Stimulated activated naive CD8-positive, alpha-beta T cell treated with anti-CD3 and anti-CD28 coated beads, Interleukin-15, Interleukin-2, amounts not matched to agents 100 ng/mL and 50 ng/mL, for 24 hours (primary cell): ENCODE data around the gene FRRS1L.

ENCODE experiments used
- H3K27ac Mint-ChIP-seq: one replicate; pipeline ENCODE4 v1.8.0; 2021; ENCODE audit warnings: mild to moderate bottlenecking, mixed read lengths
- H3K27me3 Mint-ChIP-seq: one replicate; pipeline ENCODE4 v1.8.0; 2021; ENCODE audit warnings: mixed read lengths
- H3K36me3 Mint-ChIP-seq: one replicate; pipeline ENCODE4 v1.8.0; 2021; ENCODE audit warnings: low read depth, mixed read lengths
- H3K4me1 Mint-ChIP-seq: one replicate; pipeline ENCODE4 v1.8.0; 2021; ENCODE audit warnings: low read depth, mixed read lengths
- H3K4me3 Mint-ChIP-seq: one replicate; pipeline ENCODE4 v1.8.0; 2021; ENCODE audit warnings: mild to moderate bottlenecking, mixed read lengths
- H3K9me3 Mint-ChIP-seq: one replicate; pipeline ENCODE4 v1.8.0; 2021; ENCODE audit warnings: mixed read lengths

Gene FRRS1L

DNA sequence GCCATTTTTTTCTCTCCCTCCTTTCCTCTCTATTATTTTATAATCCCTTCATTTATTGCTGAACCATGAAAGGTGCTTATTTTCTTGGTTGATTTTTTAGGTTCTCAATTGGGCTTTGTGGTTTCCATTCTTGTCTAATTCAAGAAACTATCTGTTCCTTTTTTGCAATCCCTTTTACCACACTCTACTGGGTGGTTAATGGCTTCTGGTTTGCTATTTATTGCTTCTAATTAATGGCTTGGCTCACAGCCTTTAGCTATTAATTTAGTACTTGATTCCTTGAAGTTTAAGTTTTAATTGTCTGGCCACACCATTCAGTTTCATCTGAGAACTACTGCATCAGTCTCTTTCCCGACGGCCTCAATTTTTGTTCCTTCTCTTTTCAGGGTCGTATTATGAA, 5.6 kb downstream of the FRRS1L start:
- peaks cover 41% of the 10 kb centered on the region for H3K27me3 Mint-ChIP-seq
- H3K27ac Mint-ChIP-seq: no peak overlapping the region
- H3K9me3 Mint-ChIP-seq: no peaks in the 10 kb centered on the region
- H3K4me1 Mint-ChIP-seq: no peaks in the 10 kb centered on the region
- H3K36me3 Mint-ChIP-seq: no peaks in the 10 kb centered on the region
- no peak overlapping the region for H3K4me3 Mint-ChIP-seq

DNA sequence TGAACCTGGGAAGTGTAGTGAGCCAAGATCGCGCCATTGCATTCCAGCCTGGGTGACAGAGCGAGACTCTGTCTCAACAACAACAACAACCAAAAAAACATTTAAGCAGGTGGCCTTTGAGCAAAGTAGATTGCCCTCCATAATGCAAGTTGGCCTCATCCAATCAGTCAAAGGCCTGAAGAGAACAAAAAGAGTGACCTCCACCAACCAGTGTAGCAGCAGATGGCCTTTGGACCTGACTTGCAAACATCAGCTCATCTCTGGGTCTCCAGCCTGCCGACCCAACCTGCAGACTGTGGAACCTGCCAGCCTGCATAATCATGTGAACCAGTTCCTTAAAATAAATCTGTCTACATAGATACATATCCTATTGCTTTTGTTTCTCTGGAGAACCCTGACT, 7.5 kb downstream of the FRRS1L start:
- H3K4me3 Mint-ChIP-seq: no peak overlapping the region
- H3K9me3 Mint-ChIP-seq: peaks cover 5% of the 10 kb centered on the region
- H3K27ac Mint-ChIP-seq: no peak overlapping the region
- peaks cover 25% of the 10 kb centered on the region for H3K27me3 Mint-ChIP-seq
- no peaks in the 10 kb centered on the region for H3K36me3 Mint-ChIP-seq
- H3K4me1 Mint-ChIP-seq: no peaks in the 10 kb centered on the region

DNA sequence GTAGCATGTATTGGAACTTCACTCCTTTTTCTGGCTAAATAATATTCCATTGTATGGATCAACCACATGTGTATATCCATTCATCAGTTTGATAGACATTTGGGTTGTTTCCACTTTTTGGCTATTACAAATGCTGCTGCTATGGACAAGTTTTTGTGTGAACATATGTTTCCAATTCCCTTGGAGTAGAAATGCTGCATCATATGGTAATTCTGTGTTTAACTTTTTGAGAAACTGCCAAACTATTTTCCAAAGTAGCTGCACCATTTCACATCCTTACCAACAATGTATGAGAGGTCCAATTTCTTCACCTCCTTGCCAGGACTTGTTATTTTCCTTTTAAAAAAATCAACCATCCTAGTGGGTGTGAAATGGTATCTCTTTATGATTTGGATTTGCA, 8.4 kb downstream of the FRRS1L start:
- Mint-ChIP-seq H3K36me3 (peaks cover 2% of the 10 kb centered on the region), H3K27me3 (peaks cover 25% of the 10 kb centered on the region), H3K4me1 (no peaks in the 10 kb centered on the region), H3K9me3 (peaks cover 15% of the 10 kb centered on the region), H3K4me3 (no peak overlapping the region), H3K27ac (no peak overlapping the region)

DNA sequence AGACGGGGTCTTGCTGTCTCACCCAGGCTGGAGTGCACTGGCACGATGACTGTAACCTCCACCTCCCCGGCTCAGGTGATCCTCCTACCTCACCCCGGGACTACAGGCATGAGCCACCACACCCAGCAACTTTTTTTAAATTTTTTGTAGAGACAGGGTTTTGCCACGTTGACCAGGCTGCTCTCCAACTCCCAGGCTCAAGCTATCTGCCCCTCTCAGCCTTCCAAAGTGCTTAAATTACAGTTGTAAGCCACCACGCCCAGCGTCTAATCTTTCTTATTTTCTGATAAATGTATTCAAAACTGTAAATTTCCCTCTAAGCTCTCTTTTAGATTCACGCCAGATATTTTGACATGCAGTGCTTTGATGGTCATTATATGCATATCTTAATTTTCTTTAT, 10.3 kb downstream of the FRRS1L start:
- peaks cover 21% of the 10 kb centered on the region for H3K27me3 Mint-ChIP-seq
- peaks cover 23% of the 10 kb centered on the region for H3K9me3 Mint-ChIP-seq
- no peak overlapping the region for H3K27ac Mint-ChIP-seq
- peaks cover 6% of the 10 kb centered on the region for H3K36me3 Mint-ChIP-seq
- no peaks in the 10 kb centered on the region for H3K4me1 Mint-ChIP-seq
- no peak overlapping the region for H3K4me3 Mint-ChIP-seq

DNA sequence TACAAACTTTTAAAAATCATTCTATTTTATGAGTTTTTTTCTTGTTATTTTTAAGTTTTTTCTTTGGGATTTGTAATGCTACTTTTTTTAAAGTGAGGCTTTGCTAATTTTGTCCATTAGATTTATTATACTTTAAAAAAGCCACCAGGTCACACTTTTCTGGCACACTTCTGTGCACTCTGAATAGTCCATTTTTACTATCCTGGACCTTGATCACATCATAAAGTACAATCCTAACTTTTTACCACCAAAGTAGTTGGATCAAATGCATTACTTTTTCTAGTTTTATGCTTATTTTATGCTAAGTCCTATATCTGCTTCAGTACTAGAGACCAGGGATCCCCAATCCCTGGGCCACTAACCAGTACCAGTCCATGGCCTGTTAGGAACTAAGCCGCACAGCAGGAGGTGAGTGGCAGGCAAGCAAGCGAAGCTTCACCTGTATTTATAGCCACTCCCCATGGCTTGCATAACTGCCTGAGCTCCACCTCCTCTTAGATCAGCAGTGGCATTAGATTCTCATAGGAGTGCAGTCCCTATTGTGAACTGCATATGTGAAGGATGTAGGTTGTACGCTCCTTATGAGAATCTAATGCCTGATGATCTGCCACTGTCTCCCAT, 16.0 kb downstream of the FRRS1L start:
- H3K36me3 Mint-ChIP-seq: peaks cover 6% of the 10 kb centered on the region
- H3K27me3 Mint-ChIP-seq: peaks cover 15% of the 10 kb centered on the region

DNA sequence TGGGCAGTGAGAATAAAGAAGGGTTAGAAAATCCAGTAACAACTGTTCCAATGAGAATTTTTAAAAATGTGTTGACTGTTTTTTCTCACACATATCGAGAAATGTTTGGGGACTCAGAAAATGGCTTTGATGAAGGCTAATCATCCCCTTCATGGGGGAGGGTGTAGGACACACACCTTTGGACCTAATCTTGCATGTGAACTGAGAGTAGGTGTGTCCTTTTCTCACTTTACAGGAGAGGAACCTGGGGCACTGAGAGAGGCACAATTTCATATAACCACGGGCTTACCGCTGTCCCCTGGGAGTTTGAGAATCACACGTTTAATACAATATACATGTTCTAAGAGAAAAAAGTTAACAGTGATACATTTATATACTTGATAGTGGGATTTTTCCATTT, 17.3 kb downstream of the FRRS1L start:
- no peaks in the 10 kb centered on the region for H3K4me1 Mint-ChIP-seq
- peaks cover 6% of the 10 kb centered on the region for H3K36me3 Mint-ChIP-seq
- peaks cover 19% of the 10 kb centered on the region for H3K9me3 Mint-ChIP-seq
- no peak overlapping the region for H3K27ac Mint-ChIP-seq
- H3K27me3 Mint-ChIP-seq: peaks cover 17% of the 10 kb centered on the region
- no peak overlapping the region for H3K4me3 Mint-ChIP-seq

More for the DNA sequence above, 16.0 kb downstream of the FRRS1L start:
- Mint-ChIP-seq H3K9me3 (peaks cover 23% of the 10 kb centered on the region), H3K4me1 (no peaks in the 10 kb centered on the region), H3K4me3 (no peak overlapping the region), H3K27ac (no peak overlapping the region)

DNA sequence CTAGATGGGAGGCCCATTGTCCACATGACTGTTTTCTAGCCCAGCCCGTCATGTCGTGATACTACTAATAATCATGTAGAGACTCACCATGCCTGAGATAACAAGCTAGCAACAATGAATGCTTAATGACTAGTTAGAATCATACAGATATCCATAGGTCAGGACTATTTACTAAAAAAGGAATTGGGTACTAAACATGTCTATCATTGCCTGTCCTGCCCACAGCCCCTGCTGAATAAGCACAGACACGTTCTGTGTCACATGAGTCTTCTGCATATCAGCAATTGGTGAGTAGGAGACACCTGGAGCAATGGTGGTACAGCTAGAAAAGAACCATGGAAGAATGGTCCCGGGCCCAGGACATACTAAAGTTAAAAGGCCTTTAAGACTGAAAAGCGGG, 18.0 kb downstream of the FRRS1L start:
- no peak overlapping the region for H3K27ac Mint-ChIP-seq
- H3K4me3 Mint-ChIP-seq: no peak overlapping the region
- peaks cover 13% of the 10 kb centered on the region for H3K9me3 Mint-ChIP-seq
- peaks cover 2% of the 10 kb centered on the region for H3K4me1 Mint-ChIP-seq
- H3K27me3 Mint-ChIP-seq: peaks cover 11% of the 10 kb centered on the region
- H3K36me3 Mint-ChIP-seq: peaks cover 6% of the 10 kb centered on the region

DNA sequence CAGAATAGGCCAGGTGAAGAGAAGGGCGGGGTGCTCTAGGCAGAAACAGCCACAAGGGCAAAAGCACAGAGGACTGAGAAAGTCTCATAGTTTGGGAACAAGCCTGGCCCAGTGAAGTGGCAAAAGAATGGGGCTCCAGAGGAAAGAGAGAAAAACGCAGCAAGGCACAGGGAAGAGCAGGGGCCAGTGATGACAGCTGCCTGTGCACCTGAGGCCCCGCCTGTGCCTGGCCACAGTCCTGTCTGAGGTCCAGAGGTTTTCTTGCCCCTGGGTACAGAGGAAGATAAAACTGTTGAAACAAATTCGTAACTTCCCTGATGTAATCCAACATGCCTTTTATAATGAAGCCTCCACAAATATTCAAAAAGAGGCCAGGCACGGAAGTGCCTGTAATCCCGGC, 22.0 kb downstream of the FRRS1L start:
- H3K27ac Mint-ChIP-seq: no peak overlapping the region
- H3K36me3 Mint-ChIP-seq: no peaks in the 10 kb centered on the region

DNA sequence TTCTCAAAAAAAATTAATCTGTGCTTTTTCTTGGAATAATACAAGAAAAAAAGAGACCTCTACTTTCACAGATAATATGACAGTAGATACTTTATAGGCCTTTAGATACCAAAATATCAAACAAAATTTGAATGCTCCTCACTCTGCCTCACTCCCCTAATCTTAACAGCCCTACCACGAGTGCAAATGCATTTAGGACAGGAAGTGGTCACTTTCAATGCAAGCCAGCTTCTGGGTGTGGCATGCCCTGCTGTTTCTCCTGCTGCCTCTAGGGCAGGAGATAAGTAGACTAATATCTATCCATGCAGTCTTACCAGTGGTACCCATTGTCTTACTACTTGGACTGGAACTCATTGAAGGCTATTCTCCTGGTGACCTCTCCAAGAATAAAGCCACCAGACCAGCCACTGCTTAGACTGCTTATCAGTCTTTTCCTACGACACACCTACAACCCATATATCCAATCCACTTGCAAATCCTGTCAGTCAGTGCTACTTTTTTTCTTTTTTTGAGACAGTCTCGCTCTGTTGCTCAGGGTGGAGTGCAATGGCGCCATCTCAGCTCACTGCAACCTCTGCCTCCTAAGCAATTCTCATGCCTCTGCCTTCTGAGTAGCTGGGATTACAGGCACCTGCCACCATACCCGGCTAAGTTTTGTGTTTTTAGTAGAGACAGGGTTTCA, 23.0 kb downstream of the FRRS1L start:
- Mint-ChIP-seq H3K27me3 (peaks cover 7% of the 10 kb centered on the region), H3K4me3 (no peak overlapping the region), H3K27ac (no peak overlapping the region), H3K9me3 (no peaks in the 10 kb centered on the region), H3K4me1 (peaks cover 6% of the 10 kb centered on the region), H3K36me3 (no peaks in the 10 kb centered on the region)

More for the DNA sequence above, 22.0 kb downstream of the FRRS1L start:
- Mint-ChIP-seq H3K9me3 (no peaks in the 10 kb centered on the region), H3K27me3 (peaks cover 7% of the 10 kb centered on the region), H3K4me3 (no peak overlapping the region), H3K4me1 (peaks cover 6% of the 10 kb centered on the region)

DNA sequence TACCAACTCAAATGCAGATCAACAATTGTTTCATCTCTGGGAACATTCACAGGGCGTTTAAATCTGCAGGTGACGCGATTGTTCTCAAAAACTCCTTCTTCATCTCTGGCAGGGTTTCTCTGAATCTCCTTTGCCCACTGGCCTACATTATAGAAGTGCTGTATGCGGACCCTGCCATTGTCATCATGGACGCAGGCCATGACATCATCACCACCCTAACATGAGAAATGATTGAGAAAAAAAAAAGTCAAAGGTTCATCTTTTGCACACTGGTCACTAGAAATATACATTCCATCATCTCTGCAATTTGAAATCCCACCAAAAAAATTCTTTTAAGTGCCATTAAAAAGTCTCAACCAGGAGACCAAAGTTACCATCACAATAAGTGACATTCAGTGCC, 25.7 kb downstream of the FRRS1L start:
- Mint-ChIP-seq H3K27me3 (peaks cover 6% of the 10 kb centered on the region), H3K27ac (no peak overlapping the region), H3K4me1 (peaks cover 6% of the 10 kb centered on the region), H3K4me3 (no peak overlapping the region), H3K36me3 (no peaks in the 10 kb centered on the region), H3K9me3 (no peaks in the 10 kb centered on the region)

DNA sequence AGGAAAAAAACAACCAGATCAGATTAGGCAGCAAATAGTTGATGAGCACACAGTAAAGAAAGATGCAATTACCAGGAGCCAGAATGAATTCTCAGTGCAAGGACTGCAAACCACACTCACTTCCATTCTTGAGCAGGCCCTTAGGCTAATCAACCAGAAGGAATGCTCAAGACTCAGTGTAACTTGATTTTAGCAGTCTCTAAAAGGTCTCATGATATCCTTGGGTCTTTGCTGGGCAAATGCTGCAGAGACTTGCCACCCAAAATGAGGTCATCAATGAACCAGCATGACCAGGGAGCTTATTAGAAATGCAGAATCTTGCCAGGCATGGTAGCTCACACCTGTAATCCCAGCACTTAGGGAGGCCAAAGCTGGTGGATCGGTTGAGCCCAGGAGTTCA, 27.2 kb downstream of the FRRS1L start:
- no peak overlapping the region for H3K4me3 Mint-ChIP-seq
- no peaks in the 10 kb centered on the region for H3K9me3 Mint-ChIP-seq
- H3K27me3 Mint-ChIP-seq: peaks cover 3% of the 10 kb centered on the region
- H3K27ac Mint-ChIP-seq: no peak overlapping the region
- H3K4me1 Mint-ChIP-seq: peaks cover 6% of the 10 kb centered on the region
- H3K36me3 Mint-ChIP-seq: no peaks in the 10 kb centered on the region

DNA sequence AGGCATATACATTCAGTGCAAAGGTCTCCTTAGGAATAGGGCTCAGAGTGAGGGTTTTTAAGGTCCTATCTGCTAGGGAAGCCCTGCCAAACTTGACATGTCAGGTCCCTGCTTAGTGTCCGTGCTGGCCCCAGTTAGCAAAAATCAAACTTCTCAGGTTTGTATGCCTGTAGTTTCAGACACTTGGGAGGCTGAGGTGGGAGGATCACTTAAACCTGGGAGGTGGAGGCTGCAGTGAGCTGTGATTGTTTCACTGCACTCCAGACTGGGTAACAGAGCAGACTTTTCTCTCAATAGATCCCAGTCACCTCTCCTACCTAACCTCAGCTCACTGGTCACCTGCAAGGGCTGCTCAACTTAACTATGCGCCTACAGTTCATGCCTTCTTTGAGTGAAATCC, 28.6 kb downstream of the FRRS1L start:
- Mint-ChIP-seq H3K9me3 (no peaks in the 10 kb centered on the region), H3K27ac (no peak overlapping the region), H3K36me3 (no peaks in the 10 kb centered on the region), H3K4me3 (no peak overlapping the region), H3K27me3 (peaks cover 3% of the 10 kb centered on the region), H3K4me1 (no peaks in the 10 kb centered on the region)

DNA sequence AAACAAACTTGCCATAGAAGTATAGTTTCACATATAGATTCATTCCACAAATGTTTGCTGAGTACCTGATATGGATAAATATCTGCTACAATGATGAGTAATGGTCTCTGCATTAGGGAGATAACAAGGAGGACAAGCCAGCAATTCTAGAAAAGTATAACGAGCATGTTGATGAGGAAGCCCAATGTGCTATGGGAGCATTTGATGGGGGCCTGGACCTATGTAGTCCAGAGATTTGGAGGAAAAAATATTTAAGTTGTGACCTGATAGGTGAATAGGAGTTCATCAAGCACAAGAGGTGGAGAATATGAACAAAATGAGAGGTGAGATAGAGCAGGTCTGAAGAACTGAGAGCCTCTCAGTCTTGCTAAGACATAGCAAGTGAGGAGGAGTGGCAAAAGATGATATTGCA, 32.9 kb downstream of the FRRS1L start:
- Mint-ChIP-seq H3K4me1 (no peaks in the 10 kb centered on the region), H3K9me3 (no peaks in the 10 kb centered on the region), H3K27ac (no peak overlapping the region), H3K36me3 (no peaks in the 10 kb centered on the region), H3K4me3 (no peak overlapping the region), H3K27me3 (peaks cover 3% of the 10 kb centered on the region)

DNA sequence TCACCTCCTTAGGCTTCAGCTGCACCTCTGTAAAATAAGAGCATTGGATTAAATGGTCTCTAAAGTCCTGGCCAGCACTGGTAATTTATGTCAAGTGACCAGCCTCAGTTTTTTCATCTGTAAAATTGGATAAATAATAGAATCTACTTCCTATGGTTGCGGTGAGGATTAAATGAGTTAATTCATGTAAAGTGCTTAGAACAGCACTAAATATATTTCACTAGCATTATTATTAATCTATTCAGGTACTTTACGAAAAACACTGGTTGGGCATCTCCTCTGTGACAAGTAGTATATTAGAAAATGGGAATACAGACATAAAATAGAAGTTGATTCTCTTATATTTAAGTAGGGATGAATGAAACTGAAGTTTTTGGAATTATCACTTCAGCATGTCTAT, 33.5 kb downstream of the FRRS1L start:
- Mint-ChIP-seq H3K4me1 (no peaks in the 10 kb centered on the region), H3K4me3 (no peak overlapping the region), H3K27me3 (peaks cover 3% of the 10 kb centered on the region), H3K36me3 (no peaks in the 10 kb centered on the region), H3K27ac (no peak overlapping the region), H3K9me3 (no peaks in the 10 kb centered on the region)

DNA sequence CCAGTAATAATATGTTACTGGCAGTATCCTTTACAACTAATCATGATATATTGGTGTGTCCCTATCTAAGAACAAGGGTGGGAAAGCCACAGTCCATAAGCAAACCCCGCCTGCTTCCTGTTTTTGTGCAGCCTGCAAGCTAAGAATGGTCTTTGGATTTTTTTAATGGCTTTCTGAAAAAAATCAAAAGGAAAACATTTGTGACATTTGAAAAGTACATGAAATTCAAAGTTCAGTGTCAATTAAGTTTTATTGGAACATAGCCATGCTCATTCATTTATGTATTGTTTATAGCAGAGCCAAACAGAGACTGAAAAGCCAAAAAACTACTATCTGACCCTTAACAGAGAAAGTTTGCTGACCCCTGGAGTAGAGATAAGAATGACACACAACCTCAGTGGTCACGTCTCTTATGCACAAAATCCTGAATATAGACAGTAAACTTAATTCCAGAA, 34.5 kb downstream of the FRRS1L start:
- Mint-ChIP-seq H3K9me3 (no peaks in the 10 kb centered on the region), H3K36me3 (no peaks in the 10 kb centered on the region), H3K27me3 (peaks cover 3% of the 10 kb centered on the region), H3K27ac (no peak overlapping the region), H3K4me3 (no peak overlapping the region), H3K4me1 (no peaks in the 10 kb centered on the region)
